K562 (cell line): ENCODE measurements around the gene TTC31. TPM values are rescaled to one million over a fixed set of nuclear protein-coding genes. Genes with fewer than 3 reads are reported as not detected.

Source experiments
- CBX3 ChIP-seq, 2 experiments: IDR thresholded peaks; 1 replicate in 1 of 2; 2 replicates in 1 of 2; pipeline ENCODE4 v1.6.1; 2012; ENCODE audit warnings: inconsistent platforms in 2 of 2, low read length in 2 of 2, borderline replicate concordance in 1 of 2, control low read depth in 1 of 2
- CHAMP1 ChIP-seq: fragments of 450-650 bp; IDR thresholded peaks from 2 replicates; pipeline ENCODE4 v1.6.1; 2016; ENCODE audit warnings: mild to moderate bottlenecking
- COPS2 ChIP-seq: fragments of 450-650 bp; conservative IDR thresholded peaks from 2 replicates; pipeline ENCODE4 v1.6.1; 2016; ENCODE audit warnings: mild to moderate bottlenecking, moderate library complexity
- L3MBTL2 ChIP-seq: fragments of 450-650 bp; IDR thresholded peaks from 2 replicates; pipeline ENCODE4 v1.6.1; 2016; ENCODE audit warnings: mild to moderate bottlenecking, moderate library complexity
- RCOR1 ChIP-seq, 2 experiments: IDR thresholded peaks; 2 replicates each; pipeline ENCODE4 v1.6.1; 2012; ENCODE audit warnings: low read depth in 2 of 2, low read length in 2 of 2, borderline replicate concordance in 1 of 2, improper control_type of control experiment in 1 of 2
- SNRNP70 ChIP-seq: fragments of 200-400 bp; formaldehyde crosslinking; optimal IDR thresholded peaks from 2 replicates; pipeline ENCODE3; 2017; ENCODE audit warnings: low read depth, low read length
- SRSF1 ChIP-seq: fragments of 200-400 bp; formaldehyde crosslinking; IDR thresholded peaks from 2 replicates; pipeline ENCODE4 v1.6.1; 2017; ENCODE audit warnings: mild to moderate bottlenecking, low read depth, low read length, moderate library complexity
- SRSF9 ChIP-seq: fragments of 200-400 bp; formaldehyde crosslinking; IDR thresholded peaks from 2 replicates; pipeline ENCODE4 v1.6.1; 2017; ENCODE audit warnings: low read depth, low read length, borderline replicate concordance
- TBP ChIP-seq: optimal IDR thresholded peaks from 2 replicates; pipeline ENCODE3; 2011; ENCODE audit warnings: low read depth, low read length, improper control_type of control experiment
- ZNF263 ChIP-seq: sonication (generic); formaldehyde crosslinking; IDR thresholded peaks from 2 replicates; pipeline ENCODE4 v1.8.0; 2022; ENCODE audit warnings: mild to moderate bottlenecking, missing genetic modification reagents, borderline replicate concordance
- ZNF444 ChIP-seq: fragments of 250-450 bp; sonication (Bioruptor Pico); IDR thresholded peaks from 2 replicates; pipeline ENCODE4 v1.4.0; 2020; ENCODE audit warnings: mild to moderate bottlenecking, moderate library complexity
- ZNF584 ChIP-seq: fragments of 200-800 bp; sonication (Bioruptor generic); IDR thresholded peaks from 2 replicates; pipeline ENCODE4 v1.6.1; 2016; ENCODE audit warnings: low read depth, mild to moderate bottlenecking, missing genetic modification characterization, missing compliant biosample characterization
- polyA plus RNA-seq, 8 experiments: library from polyadenylated mRNA; depleted of rRNA in 4 of 8; stranded (reverse) in 5 of 8; unstranded in 3 of 8; fragments of >200 nt; fragmentation: Nextera tagmentation in 2 of 8; fragmentation: Illumina TruSeq in 1 of 8; extraction: Ambion mirVana in 2 of 8; extraction: Trizol in 1 of 8; gene quantifications; 2 replicates each; pipeline versions ENCODE4 v1.2.1 to v1.2.3, GENCODE V29; 2011 to 2014; ENCODE audit warnings: inconsistent platforms in 1 of 8, missing spikeins in 1 of 8
- total RNA-seq, 7 experiments: library from RNA; depleted of rRNA in 6 of 7; stranded (reverse); fragments of >200 nt in 6 of 7; fragmentation: Illumina TruSeq in 2 of 7; extraction: Trizol in 2 of 7; gene quantifications; 2 replicates each; pipeline versions ENCODE4 v1.2.1 to v1.2.3, GENCODE V29; 2011 to 2021; ENCODE audit warnings: low replicate concordance in 1 of 7
- TF ChIP-seq, protein P1 (sequence below), 2 experiments: fragments of 450-650 bp in 1 of 2; sonication (generic) in 1 of 2; formaldehyde crosslinking in 1 of 2; IDR thresholded peaks; 2 replicates each; pipeline versions ENCODE4 v1.7.1 to v1.9.0; 2016 to 2022; ENCODE audit warnings: inconsistent platforms in 1 of 2, mild to moderate bottlenecking in 1 of 2, missing genetic modification reagents in 1 of 2
- TF ChIP-seq, protein P2 (sequence below): fragments of 250-450 bp; sonication (Bioruptor Pico); IDR thresholded peaks from 2 replicates; pipeline ENCODE4 v1.5.0; 2020; ENCODE audit warnings: mild to moderate bottlenecking, borderline replicate concordance

Gene TTC31
- total and polyA plus RNA-seq, 9 of the 15 experiments (the other 6 are each of a cell fraction or from before 2014, with no cell fraction given), result 4.7 to 30.5 (median 15.9) TPM

DNA sequence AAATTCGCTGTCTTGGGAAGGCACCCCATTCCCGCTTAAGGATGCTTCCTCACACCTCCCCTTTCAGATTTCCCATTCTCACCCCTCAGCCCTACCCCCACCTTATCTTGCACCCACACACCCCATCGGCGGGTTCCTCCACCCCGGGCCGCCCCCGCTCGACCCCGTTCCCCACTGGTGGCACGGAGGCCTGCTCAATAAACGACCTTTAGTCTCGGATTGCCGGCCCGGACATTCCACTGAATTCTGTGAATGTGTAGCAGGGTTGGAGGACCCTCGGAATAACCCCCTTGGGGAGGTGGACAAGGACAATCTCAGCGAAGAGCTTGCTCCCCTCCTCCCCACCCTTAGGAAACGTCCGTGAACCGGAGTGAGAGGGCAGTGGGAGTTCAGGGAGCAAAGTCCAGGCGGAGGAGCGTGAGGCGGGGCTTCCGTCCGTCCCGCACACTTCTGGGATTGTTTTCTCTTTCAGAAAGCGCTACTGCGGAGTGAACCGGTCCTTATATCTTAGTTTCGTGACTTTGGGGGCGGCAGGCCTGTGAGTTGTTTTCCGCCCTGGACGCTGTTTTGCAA is 19.4 kb downstream of the TTC31 start (continued):
- TF ChIP-seq, protein P1, sequence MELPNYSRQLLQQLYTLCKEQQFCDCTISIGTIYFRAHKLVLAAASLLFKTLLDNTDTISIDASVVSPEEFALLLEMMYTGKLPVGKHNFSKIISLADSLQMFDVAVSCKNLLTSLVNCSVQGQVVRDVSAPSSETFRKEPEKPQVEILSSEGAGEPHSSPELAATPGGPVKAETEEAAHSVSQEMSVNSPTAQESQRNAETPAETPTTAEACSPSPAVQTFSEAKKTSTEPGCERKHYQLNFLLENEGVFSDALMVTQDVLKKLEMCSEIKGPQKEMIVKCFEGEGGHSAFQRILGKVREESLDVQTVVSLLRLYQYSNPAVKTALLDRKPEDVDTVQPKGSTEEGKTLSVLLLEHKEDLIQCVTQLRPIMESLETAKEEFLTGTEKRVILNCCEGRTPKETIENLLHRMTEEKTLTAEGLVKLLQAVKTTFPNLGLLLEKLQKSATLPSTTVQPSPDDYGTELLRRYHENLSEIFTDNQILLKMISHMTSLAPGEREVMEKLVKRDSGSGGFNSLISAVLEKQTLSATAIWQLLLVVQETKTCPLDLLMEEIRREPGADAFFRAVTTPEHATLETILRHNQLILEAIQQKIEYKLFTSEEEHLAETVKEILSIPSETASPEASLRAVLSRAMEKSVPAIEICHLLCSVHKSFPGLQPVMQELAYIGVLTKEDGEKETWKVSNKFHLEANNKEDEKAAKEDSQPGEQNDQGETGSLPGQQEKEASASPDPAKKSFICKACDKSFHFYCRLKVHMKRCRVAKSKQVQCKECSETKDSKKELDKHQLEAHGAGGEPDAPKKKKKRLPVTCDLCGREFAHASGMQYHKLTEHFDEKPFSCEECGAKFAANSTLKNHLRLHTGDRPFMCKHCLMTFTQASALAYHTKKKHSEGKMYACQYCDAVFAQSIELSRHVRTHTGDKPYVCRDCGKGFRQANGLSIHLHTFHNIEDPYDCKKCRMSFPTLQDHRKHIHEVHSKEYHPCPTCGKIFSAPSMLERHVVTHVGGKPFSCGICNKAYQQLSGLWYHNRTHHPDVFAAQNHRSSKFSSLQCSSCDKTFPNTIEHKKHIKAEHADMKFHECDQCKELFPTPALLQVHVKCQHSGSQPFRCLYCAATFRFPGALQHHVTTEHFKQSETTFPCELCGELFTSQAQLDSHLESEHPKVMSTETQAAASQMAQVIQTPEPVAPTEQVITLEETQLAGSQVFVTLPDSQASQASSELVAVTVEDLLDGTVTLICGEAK (IDR thresholded peaks at IDR 0.05), result no peak
- TF ChIP-seq, protein P1 (CRISPR knock-in tag; IDR thresholded peaks at IDR 0.05), result no peak
- TF ChIP-seq ZNF263 (CRISPR knock-in tag) (peak; percentile 27; the same call in 1 of the 2 replicates), SRSF1 (no peak), ZNF444 (CRISPR knock-in tag) (no peak), RCOR1 (IDR thresholded peaks at IDR 0.05; ENCODE audit: borderline replicate concordance in 1 of 2, low read depth in 2 of 2, low read length in 2 of 2) (peak in 1 of 2 experiments; percentile 22; a peak in 1 of 4 replicates), SRSF9 (no peak), CHAMP1 (no peak), TBP (no peak), ZNF584 (CRISPR knock-in tag) (no peak), COPS2 (no peak), SNRNP70 (no peak), L3MBTL2 (no peak), CBX3 (IDR thresholded peaks at IDR 0.05; ENCODE audit: borderline replicate concordance in 1 of 2, low read length in 2 of 2) (no peak)
- TF ChIP-seq, protein P2, sequence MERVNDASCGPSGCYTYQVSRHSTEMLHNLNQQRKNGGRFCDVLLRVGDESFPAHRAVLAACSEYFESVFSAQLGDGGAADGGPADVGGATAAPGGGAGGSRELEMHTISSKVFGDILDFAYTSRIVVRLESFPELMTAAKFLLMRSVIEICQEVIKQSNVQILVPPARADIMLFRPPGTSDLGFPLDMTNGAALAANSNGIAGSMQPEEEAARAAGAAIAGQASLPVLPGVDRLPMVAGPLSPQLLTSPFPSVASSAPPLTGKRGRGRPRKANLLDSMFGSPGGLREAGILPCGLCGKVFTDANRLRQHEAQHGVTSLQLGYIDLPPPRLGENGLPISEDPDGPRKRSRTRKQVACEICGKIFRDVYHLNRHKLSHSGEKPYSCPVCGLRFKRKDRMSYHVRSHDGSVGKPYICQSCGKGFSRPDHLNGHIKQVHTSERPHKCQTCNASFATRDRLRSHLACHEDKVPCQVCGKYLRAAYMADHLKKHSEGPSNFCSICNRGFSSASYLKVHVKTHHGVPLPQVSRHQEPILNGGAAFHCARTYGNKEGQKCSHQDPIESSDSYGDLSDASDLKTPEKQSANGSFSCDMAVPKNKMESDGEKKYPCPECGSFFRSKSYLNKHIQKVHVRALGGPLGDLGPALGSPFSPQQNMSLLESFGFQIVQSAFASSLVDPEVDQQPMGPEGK (CRISPR knock-in tag), result no peak
